ENCODE data around the gene PM20D2.
"Not testable (repeated sequence)": the region's sequence is repeated elsewhere in the genome, so short reads cannot be mapped to it uniquely, and the experiment has no call there.

PM20D2 gene

GRCh38 chr6:89117211-89118108 is 28.4 kb upstream of the PM20D2 start, which contains the start of gene SRSF12:
TSS of gene SRSF12 (minus strand) at chr6:89118071. CDS start at chr6:89117887, 184 bp downstream.
- TF ChIP-seq MAX (IDR thresholded peaks at IDR 0.05; ENCODE audit: low read depth, low read length) = no peak
- peak within 1 kb of the TSS; percentile 47 for H3K4me3 ChIP-seq (ENCODE audit: low read depth, low read length)
- peak; percentile 72 for DNase-seq (ENCODE audit: low read depth)

- no peak overlapping the region for H3K4me3 ChIP-seq (ENCODE audit: low read depth, low read length)
- no peak for DNase-seq (ENCODE audit: low read depth)
- TF ChIP-seq MAX (IDR thresholded peaks at IDR 0.05; ENCODE audit: low read depth, low read length) (no peak), CTCF (IDR thresholded peaks at IDR 0.05; ENCODE audit: low read depth, low read length) (no peak)
Measured at GRCh38 chr6:89118931-89119330, 26.9 kb upstream of the PM20D2 start.

GRCh38 chr6:89120371-89120770 is 25.5 kb upstream of the PM20D2 start:
- TF ChIP-seq MAX (IDR thresholded peaks at IDR 0.05; ENCODE audit: low read depth, low read length) (no peak), MYC (IDR thresholded peaks at IDR 0.05; ENCODE audit: low read depth, low read length) (no peak), POLR2A (IDR thresholded peaks at IDR 0.05; ENCODE audit: extremely low read depth, insufficient read length) (no peak), CTCF (IDR thresholded peaks at IDR 0.05; ENCODE audit: low read depth, low read length) (no peak)
- DNase-seq (ENCODE audit: low read depth) = no peak
- H3K4me3 ChIP-seq (ENCODE audit: low read depth, low read length) = no peak overlapping the region

DNA sequence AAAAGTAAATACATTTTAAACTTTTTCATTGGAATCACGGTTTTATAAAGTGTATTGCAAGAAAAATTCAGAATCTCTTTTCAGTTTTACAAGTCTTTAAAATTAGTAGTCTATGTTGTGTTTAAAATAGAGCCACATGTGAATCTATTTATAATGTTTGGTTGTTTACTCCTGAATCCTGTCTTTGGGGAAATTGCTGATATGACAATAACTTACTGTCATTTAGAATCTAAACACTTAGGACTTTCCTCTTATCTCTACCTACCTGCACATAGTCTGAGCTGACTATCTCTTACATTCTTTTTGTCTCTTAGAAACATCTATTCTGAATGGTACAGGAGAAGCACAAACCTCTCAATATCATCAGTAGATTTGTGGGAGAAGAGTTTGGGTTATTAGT is 23.9 kb upstream of the PM20D2 start:
- no peak for TF ChIP-seq MAX (IDR thresholded peaks at IDR 0.05; ENCODE audit: low read depth, low read length)
- TF ChIP-seq POLR2A (IDR thresholded peaks at IDR 0.05; ENCODE audit: extremely low read depth, insufficient read length) = no peak
- no peak for TF ChIP-seq CTCF (IDR thresholded peaks at IDR 0.05; ENCODE audit: low read depth, low read length)
- TF ChIP-seq MYC (IDR thresholded peaks at IDR 0.05; ENCODE audit: low read depth, low read length) = no peak
- DNase-seq (ENCODE audit: low read depth) = no peak
- no peak overlapping the region for H3K4me3 ChIP-seq (ENCODE audit: low read depth, low read length)

- peak; percentile 64 for DNase-seq (ENCODE audit: low read depth)
- TF ChIP-seq CTCF (IDR thresholded peaks at IDR 0.05; ENCODE audit: low read depth, low read length) (peak; percentile 41), MAX (IDR thresholded peaks at IDR 0.05; ENCODE audit: low read depth, low read length) (no peak)
Measured at GRCh38 chr6:89122625-89123024, 23.2 kb upstream of the PM20D2 start.

DNA sequence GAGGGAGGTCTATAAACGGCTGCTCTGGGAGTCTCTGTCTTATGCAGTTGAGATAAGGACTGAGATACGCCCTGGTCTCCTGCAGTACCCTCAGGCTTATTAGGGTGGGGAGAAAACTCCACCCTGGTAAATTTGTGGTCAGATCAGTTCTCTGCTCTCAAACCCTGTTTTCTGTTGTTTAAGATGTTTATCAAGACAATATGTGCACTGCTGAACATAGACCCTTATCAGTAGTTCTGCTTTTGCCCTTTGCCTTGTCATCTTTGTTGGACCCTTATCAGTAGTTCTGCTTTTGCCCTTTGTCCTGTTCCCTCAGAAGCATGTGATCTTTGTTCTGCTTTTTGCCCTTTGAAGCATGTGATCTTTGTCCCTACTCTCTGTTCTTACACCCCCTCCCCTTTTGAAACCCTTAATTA is 17.6 kb upstream of the PM20D2 start:
- peak; percentile 46 for DNase-seq (ENCODE audit: low read depth)
- not testable (repeated sequence) for H3K4me3 ChIP-seq (ENCODE audit: low read depth, low read length)

More at GRCh38 chr6:89122625-89123024, 23.2 kb upstream of the PM20D2 start:
- no peak overlapping the region for H3K4me3 ChIP-seq (ENCODE audit: low read depth, low read length)

- no peak for DNase-seq (ENCODE audit: low read depth)
- TF ChIP-seq MAX (IDR thresholded peaks at IDR 0.05; ENCODE audit: low read depth, low read length) = no peak
- no peak for TF ChIP-seq MYC (IDR thresholded peaks at IDR 0.05; ENCODE audit: low read depth, low read length)
- no peak for TF ChIP-seq POLR2A (IDR thresholded peaks at IDR 0.05; ENCODE audit: extremely low read depth, insufficient read length)
- TF ChIP-seq CTCF (IDR thresholded peaks at IDR 0.05; ENCODE audit: low read depth, low read length) = no peak
Measured at GRCh38 chr6:89131599-89131998, 14.3 kb upstream of the PM20D2 start.

More at GRCh38 chr6:89131599-89131998, 14.3 kb upstream of the PM20D2 start:
- no peak overlapping the region for H3K4me3 ChIP-seq (ENCODE audit: low read depth, low read length)
